GM23248 (cell line): ENCODE data around the gene PIGN. TPM values are rescaled to one million over a fixed set of nuclear protein-coding genes. Genes with fewer than 3 reads are reported as not detected.

Source experiments
- DNase-seq: peaks from one replicate; pipeline ENCODE4 v3.0.0-alpha.2; 2015
- H2AFZ ChIP-seq: fragments of 200-600 bp; sonication (generic); 2 replicates; pipeline ENCODE4 v1.6.1; 2016; ENCODE audit warnings: antibody characterized with exemption
- H3F3A ChIP-seq: fragments of 200-600 bp; sonication (generic); 2 replicates; pipeline ENCODE4 v1.6.1; 2016; ENCODE audit warnings: mild to moderate bottlenecking, antibody characterized with exemption, mixed run types; ENCODE audit not compliant: insufficient read depth
- H3K27ac ChIP-seq: fragments of 200-600 bp; sonication (generic); 2 replicates; pipeline ENCODE4 v1.5.1; 2016; ENCODE audit warnings: mild to moderate bottlenecking
- H3K27me3 ChIP-seq: fragments of 200-600 bp; sonication (generic); replicated peaks from 2 replicates; pipeline ENCODE4 v1.6.1; 2016; ENCODE audit warnings: mild to moderate bottlenecking; ENCODE audit not compliant: insufficient read depth
- H3K36me3 ChIP-seq: fragments of 200-600 bp; sonication (generic); 2 replicates; pipeline ENCODE4 v1.6.1; 2016; ENCODE audit warnings: low read depth, mild to moderate bottlenecking
- H3K4me1 ChIP-seq: fragments of 200-600 bp; sonication (generic); 2 replicates; pipeline ENCODE4 v1.6.1; 2016; ENCODE audit warnings: mild to moderate bottlenecking; ENCODE audit not compliant: insufficient read depth
- H3K4me2 ChIP-seq: fragments of 200-600 bp; sonication (generic); one replicate; pipeline ENCODE4 v1.6.1; 2016; ENCODE audit warnings: mild to moderate bottlenecking; ENCODE audit not compliant: unreplicated experiment
- H3K4me3 ChIP-seq: fragments of 200-600 bp; sonication (generic); 2 replicates; pipeline ENCODE4 v1.5.1; 2016; ENCODE audit warnings: mild to moderate bottlenecking
- H3K79me2 ChIP-seq: fragments of 200-600 bp; sonication (generic); 2 replicates; pipeline ENCODE4 v1.6.1; 2016; ENCODE audit warnings: mild to moderate bottlenecking; ENCODE audit not compliant: insufficient read depth
- H3K9ac ChIP-seq: fragments of 200-600 bp; sonication (generic); 2 replicates; pipeline ENCODE4 v1.6.1; 2016; ENCODE audit warnings: mild to moderate bottlenecking
- H3K9me2 ChIP-seq: fragments of 200-600 bp; sonication (generic); 2 replicates; pipeline ENCODE4 v1.6.1; 2016; ENCODE audit warnings: mixed run types, mild to moderate bottlenecking, moderate library complexity; ENCODE audit not compliant: insufficient read depth
- H3K9me3 ChIP-seq: fragments of 200-600 bp; sonication (generic); one replicate; pipeline ENCODE4 v1.6.1; 2017; ENCODE audit warnings: low read depth
- H4K20me1 ChIP-seq: fragments of 200-600 bp; sonication (generic); 2 replicates; pipeline ENCODE4 v1.6.0; 2016; ENCODE audit not compliant: insufficient read depth
- EZH2 ChIP-seq: fragments of 200-600 bp; sonication (generic); IDR thresholded peaks from 2 replicates; pipeline ENCODE4 v1.6.1; 2018; ENCODE audit warnings: antibody characterized with exemption, mild to moderate bottlenecking; ENCODE audit not compliant: insufficient read depth, poor library complexity, severe bottlenecking
- EZH2phosphoT487 ChIP-seq: fragments of 200-600 bp; sonication (generic); IDR thresholded peaks from 2 replicates; pipeline ENCODE4 v1.6.1; 2018; ENCODE audit warnings: antibody characterized with exemption, moderate library complexity, mild to moderate bottlenecking, low read depth; ENCODE audit not compliant: insufficient read depth
- WGBS, 2 experiments: methylation state at CpG; one replicate each; pipeline ENCODE4 v1.1.6; 2015 to 2017; ENCODE audit warnings: low lambda C conversion rate in 2 of 2, low coverage in 1 of 2; ENCODE audit errors: missing lambda C conversion rate in 2 of 2; 5-methylcytosine and 5-hydroxymethylcytosine counted together
- in situ Hi-C: fragments of 300-500 bp; cut with MboI; formaldehyde crosslinking; loops from 2 replicates; pipeline ENCODE4 v1.15.0; 2020
- polyA plus RNA-seq: library from polyadenylated mRNA; unstranded; fragments of >200 nt; fragmentation: Nextera tagmentation; extraction: Ambion mirVana; gene quantifications from 2 replicates; pipeline ENCODE4 v1.2.1, GENCODE V29; 2016
- total RNA-seq: library from RNA; depleted of rRNA; stranded (reverse); fragments of >200 nt; shearing (Covaris generic); gene quantifications from 2 replicates; pipeline ENCODE4 v1.2.3, GENCODE V29; 2014

PIGN gene
- total and polyA plus RNA-seq, 2 experiments from 2014 or later = 16.0 to 27.2 TPM

DNA sequence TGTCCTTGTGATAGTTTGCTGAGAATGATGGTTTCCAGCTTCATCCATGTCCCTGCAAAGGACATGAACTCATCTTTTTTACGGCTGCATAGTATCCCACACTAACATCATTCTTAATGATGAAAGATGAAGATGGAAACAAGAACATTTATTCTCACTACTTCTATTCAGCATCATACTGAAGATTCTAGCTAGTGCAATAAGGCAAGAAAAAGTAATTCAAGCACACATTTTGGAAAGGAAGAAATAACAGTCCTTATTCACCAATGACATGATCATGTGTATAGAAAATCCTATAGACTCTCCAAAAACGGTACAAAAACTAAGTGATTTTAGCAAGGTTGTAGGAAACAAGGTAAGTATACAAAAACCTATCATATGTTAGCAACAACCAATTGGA lies 37.4 kb upstream of the PIGN start:
- Histone ChIP-seq H4K20me1 (no peaks in the 10 kb centered on the region), H2AFZ (no peak overlapping the region), H3K9me3 (no peaks in the 10 kb centered on the region), H3K9me2 (no peaks in the 10 kb centered on the region), H3K4me3 (no peak overlapping the region), H3F3A (no peaks in the 10 kb centered on the region), H3K4me1 (no peaks in the 10 kb centered on the region), H3K36me3 (peaks cover 59% of the 10 kb centered on the region), H3K4me2 (no peak overlapping the region), H3K27me3 (no peaks in the 10 kb centered on the region), H3K79me2 (no peaks in the 10 kb centered on the region), H3K27ac (no peak overlapping the region), H3K9ac (no peak overlapping the region)
- no peak for DNase-seq
- in situ Hi-C loops = no loop called here
- WGBS, 2 experiments = 99 to 100% methylated on average over 2 of the region's 2 CpGs
- TF ChIP-seq EZH2phosphoT487 = no peak
- TF ChIP-seq EZH2 = no peak

DNA sequence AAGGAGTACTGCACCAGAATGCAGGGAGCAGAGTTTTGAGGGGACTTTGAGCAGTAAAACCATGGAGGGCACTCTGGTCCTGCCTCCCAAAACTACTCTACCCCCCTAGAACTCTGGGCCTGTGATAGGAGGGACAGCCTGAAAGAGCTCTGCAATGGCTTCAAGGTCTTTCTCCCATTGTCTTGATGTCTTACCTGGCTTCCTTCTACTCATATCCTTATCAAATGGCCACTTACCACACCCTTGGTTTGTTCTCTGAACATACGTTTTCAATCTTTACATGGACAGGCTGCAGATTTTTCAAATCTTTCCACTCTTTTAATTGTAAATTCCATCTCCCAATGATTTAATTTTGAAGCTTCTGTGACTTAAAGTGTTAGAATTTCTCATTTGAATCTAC lies 27.9 kb upstream of the PIGN start:
- no peak overlapping the region for H3K4me2 ChIP-seq
- H3K9ac ChIP-seq = no peak overlapping the region
- no peaks in the 10 kb centered on the region for H3K4me1 ChIP-seq
- H3K79me2 ChIP-seq = peaks cover 47% of the 10 kb centered on the region
- no peak overlapping the region for H3K4me3 ChIP-seq
- H3K27ac ChIP-seq = no peak overlapping the region
- peaks cover 19% of the 10 kb centered on the region; the same call in 1 of the 2 replicates for H3K36me3 ChIP-seq
- no peaks in the 10 kb centered on the region for H3K9me3 ChIP-seq
- no peak for TF ChIP-seq EZH2
- TF ChIP-seq EZH2phosphoT487 = no peak
- no peaks in the 10 kb centered on the region for H3F3A ChIP-seq
- in situ Hi-C loops = no loop called here
- no peaks in the 10 kb centered on the region for H3K9me2 ChIP-seq
- no peak for DNase-seq
- no peaks in the 10 kb centered on the region for H4K20me1 ChIP-seq
- H3K27me3 ChIP-seq = no peaks in the 10 kb centered on the region
- WGBS, 2 experiments = 92 to 100% methylated on average over 1 of the region's 1 CpG
- H2AFZ ChIP-seq = no peak overlapping the region

DNA sequence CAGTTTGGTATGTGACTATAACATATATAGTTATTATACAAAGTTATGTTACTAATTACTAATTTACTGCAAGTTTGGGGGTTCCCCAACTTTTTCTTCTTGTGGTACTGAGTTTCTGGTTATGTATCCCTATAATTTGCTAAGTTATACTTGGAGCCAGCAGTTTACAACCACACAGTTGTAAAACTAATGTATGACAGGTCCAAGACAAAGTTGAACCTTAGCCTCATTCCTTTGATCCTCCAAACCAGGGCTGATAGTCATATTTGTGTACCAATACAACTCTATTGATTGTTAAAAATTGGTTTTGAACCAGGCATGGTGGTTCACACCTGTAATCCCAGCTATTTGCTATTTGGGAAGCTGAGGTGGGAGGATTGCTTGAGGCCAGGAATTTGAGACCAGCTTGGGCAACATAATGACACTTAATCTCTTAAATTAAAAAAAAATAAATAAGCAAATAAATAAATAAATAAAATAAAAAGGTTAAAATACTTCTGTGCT lies 24.5 kb upstream of the PIGN start:
- Histone ChIP-seq H3K4me3 (no peak overlapping the region), H3K36me3 (peaks cover 14% of the 10 kb centered on the region; the same call in 1 of the 2 replicates), H3K4me2 (no peak overlapping the region), H2AFZ (no peak overlapping the region), H4K20me1 (no peaks in the 10 kb centered on the region), H3K9me2 (no peaks in the 10 kb centered on the region), H3K27ac (no peak overlapping the region), H3K27me3 (no peaks in the 10 kb centered on the region), H3F3A (no peaks in the 10 kb centered on the region), H3K9me3 (no peaks in the 10 kb centered on the region), H3K9ac (no peak overlapping the region), H3K79me2 (peaks cover 58% of the 10 kb centered on the region), H3K4me1 (no peaks in the 10 kb centered on the region)
- TF ChIP-seq EZH2 = no peak
- no peak for TF ChIP-seq EZH2phosphoT487
- in situ Hi-C loops = no loop called here
- no peak for DNase-seq

DNA sequence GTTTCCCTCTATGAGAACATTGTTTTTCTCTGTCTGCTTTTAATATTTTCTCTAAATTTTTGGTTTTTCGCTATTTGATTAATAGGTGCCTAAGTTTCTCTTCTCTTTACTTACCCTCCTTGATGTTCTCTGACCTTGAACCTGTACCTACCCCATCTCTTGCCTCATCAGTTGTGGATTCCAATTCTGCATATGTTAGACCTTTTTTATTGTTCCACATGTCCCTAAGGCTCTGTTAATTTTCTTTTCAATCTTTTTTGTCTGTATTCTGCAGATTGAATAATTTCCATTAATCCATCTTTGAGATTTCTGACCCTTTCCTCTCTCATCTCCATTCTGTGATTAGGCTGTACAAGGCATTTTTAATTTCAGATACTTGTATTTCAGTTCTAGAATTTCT lies 23.3 kb upstream of the PIGN start:
- no peaks in the 10 kb centered on the region for H3K27me3 ChIP-seq
- H3K9me2 ChIP-seq = no peaks in the 10 kb centered on the region
- H3K9ac ChIP-seq = no peak overlapping the region
- in situ Hi-C loops = no loop called here
- no peak overlapping the region for H3K4me2 ChIP-seq
- H3K36me3 ChIP-seq = peaks cover 10% of the 10 kb centered on the region; the same call in 1 of the 2 replicates
- no peaks in the 10 kb centered on the region for H3F3A ChIP-seq
- WGBS, 2 experiments = 100% methylated on average over 1 of the region's 1 CpG
- H3K4me1 ChIP-seq = no peaks in the 10 kb centered on the region
- no peak for TF ChIP-seq EZH2phosphoT487
- peaks cover 65% of the 10 kb centered on the region for H3K79me2 ChIP-seq
- H3K9me3 ChIP-seq = no peaks in the 10 kb centered on the region
- H3K27ac ChIP-seq = no peak overlapping the region
- no peak overlapping the region for H2AFZ ChIP-seq
- DNase-seq = no peak
- no peak overlapping the region for H3K4me3 ChIP-seq
- H4K20me1 ChIP-seq = no peaks in the 10 kb centered on the region

DNA sequence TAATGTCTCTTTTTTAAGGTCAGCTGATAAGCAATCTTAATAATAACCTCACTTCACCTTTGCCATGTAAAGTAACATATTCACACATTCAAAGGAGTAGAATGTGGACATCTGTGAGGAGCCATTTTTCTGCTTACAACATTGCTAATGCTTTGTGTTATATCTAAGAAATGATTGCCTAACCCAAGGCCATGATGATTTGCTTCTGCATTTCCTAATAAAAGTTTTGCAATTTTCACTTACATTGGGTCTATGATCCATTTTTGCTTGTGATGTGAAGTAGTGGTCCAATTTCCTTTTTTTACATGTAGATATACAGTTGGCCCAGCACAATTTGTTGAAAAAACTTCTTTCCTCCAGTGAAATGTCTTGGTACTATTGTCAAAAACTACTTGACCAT lies 22.2 kb upstream of the PIGN start:
- DNase-seq = no peak
- Histone ChIP-seq H3F3A (no peaks in the 10 kb centered on the region), H3K27ac (no peak overlapping the region), H3K4me1 (no peaks in the 10 kb centered on the region), H3K9ac (no peak overlapping the region), H4K20me1 (no peaks in the 10 kb centered on the region), H2AFZ (no peak overlapping the region), H3K27me3 (no peaks in the 10 kb centered on the region), H3K79me2 (peaks cover 75% of the 10 kb centered on the region), H3K9me3 (no peaks in the 10 kb centered on the region), H3K4me3 (no peak overlapping the region), H3K36me3 (peaks cover 7% of the 10 kb centered on the region; the same call in 1 of the 2 replicates), H3K9me2 (no peaks in the 10 kb centered on the region), H3K4me2 (no peak overlapping the region)
- in situ Hi-C loops = no loop called here
- no peak for TF ChIP-seq EZH2phosphoT487
- TF ChIP-seq EZH2 = no peak
